Fibroblast of pulmonary artery (primary cell): ENCODE data around the gene DCTN2.

Experiments
- DNase-seq: peaks from one replicate; pipeline ENCODE4 v3.0.0-alpha.2; 2010; ENCODE audit warnings: low read depth
- H3K4me3 ChIP-seq: replicated peaks from 2 replicates; pipeline ENCODE4 v1.5.1; 2011; ENCODE audit warnings: low read depth, mild to moderate bottlenecking, control low read depth, low read length, moderate library complexity
- CTCF ChIP-seq: IDR thresholded peaks from 2 replicates; pipeline ENCODE4 v1.5.1; 2011; ENCODE audit warnings: mild to moderate bottlenecking, control low read depth, low read length, inconsistent platforms; ENCODE audit errors: missing control alignments

DCTN2 gene

GRCh38 chr12:57553343-57554202 lies 6.6 kb upstream of the DCTN2 start:
- no peak for DNase-seq
- TF ChIP-seq CTCF, result no peak
- H3K4me3 ChIP-seq, result no peak overlapping the region

GRCh38 chr12:57552835-57553313 lies 5.9 kb upstream of the DCTN2 start:
- H3K4me3 ChIP-seq, result no peak overlapping the region
- TF ChIP-seq CTCF, result no peak
- no peak for DNase-seq

- no peak overlapping the region for H3K4me3 ChIP-seq
- no peak for DNase-seq
- TF ChIP-seq CTCF, result no peak
These were observed 5.3 kb upstream of the DCTN2 start for GRCh38 chr12:57552306-57552651.

- DNase-seq, result no peak
- no peak overlapping the region for H3K4me3 ChIP-seq
- no peak for TF ChIP-seq CTCF
These were observed 4.8 kb upstream of the DCTN2 start for GRCh38 chr12:57551637-57552305.

- TF ChIP-seq CTCF, result no peak
- no peak overlapping the region for H3K4me3 ChIP-seq
- no peak for DNase-seq
These were observed 3.9 kb upstream of the DCTN2 start for GRCh38 chr12:57550641-57551549.

- peak within 1 kb of the TSS; percentile 35 for H3K4me3 ChIP-seq
- TF ChIP-seq CTCF, result no peak
- DNase-seq, result no peak
These were observed 3.1 kb upstream of the DCTN2 start, which contains the start of gene KIF5A for GRCh38 chr12:57549909-57550640. Gene KIF5A (plus strand): TSS chr12:57550044. CDS start chr12:57550272, 228 bp downstream.
